Measurements from ENCODE around the gene FAM184A.

DNA sequence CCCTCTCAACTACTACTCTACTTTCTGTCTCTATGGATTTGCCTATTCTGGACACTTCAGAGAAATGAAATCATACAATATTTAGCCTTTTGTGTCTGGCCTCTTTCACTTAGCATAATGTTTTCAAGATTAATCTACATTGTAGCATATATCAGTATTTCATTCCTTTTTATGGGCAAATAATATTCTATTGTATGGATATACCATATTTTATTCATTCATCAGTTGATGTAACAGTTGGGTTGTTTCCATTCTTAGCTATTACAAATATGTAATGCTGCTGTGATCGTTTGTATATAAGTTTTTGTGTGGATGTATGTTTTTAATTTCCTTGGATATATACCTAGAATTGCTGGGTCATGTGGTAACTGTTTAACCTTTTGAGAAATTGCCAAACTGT lies 23.4 kb downstream of the FAM184A start:
- TF ChIP-seq EZH2 (IDR thresholded peaks at IDR 0.05; ENCODE audit: insufficient read depth, poor library complexity, severe bottlenecking) = no peak
- no peak for TF ChIP-seq EZH2phosphoT487 (IDR thresholded peaks at IDR 0.05; ENCODE audit: insufficient read depth, low read depth)

Measured in GM23248 (cell line).